HepG2 (cell line): ENCODE results near the gene GOSR1. TPM values are rescaled to one million over a fixed set of nuclear protein-coding genes. Genes with fewer than 3 reads are reported as not detected.

Source experiments
- ATAC-seq: fragments of 200-7000 bp; cut with Tn5 transposase; 3 replicates; pipeline ENCODE4 v1.9.1; 2020; ENCODE audit warnings: mild to moderate bottlenecking, moderate library complexity
- BruUV-seq: library from RNA; stranded (reverse); fragments of 400-500 nt; replicated peaks from 2 replicates; lab custom pipeline; 2021; lab: Mats Ljungman, UMichigan
- CTCF ChIA-PET: fragments of 300-600 bp; formaldehyde crosslinking; extraction: SDS; loops from one replicate; lab custom pipeline; 2021; ENCODE audit warnings: low total read pairs, inconsistent platforms, low intra/inter-chr PET ratio; lab: Yijun Ruan, JAX
- POLR2A ChIA-PET: fragments of 350-600 bp; sonication (Branson Sonifier 250); formaldehyde crosslinking; loops from one replicate; lab custom pipeline; 2020; ENCODE audit warnings: antibody characterized with exemption, inconsistent platforms; lab: Yijun Ruan, JAX
- DNase-seq: peaks from one replicate; pipeline ENCODE4 v3.0.0-alpha.2; 2015; ENCODE audit warnings: low spot score
- FAIRE-seq: peaks from 3 replicates; lab custom pipeline; 2011; peaks lifted over from hg19 to GRCh38; lab: Jason Lieb, UNC
- H2AFZ ChIP-seq: one replicate; pipeline ENCODE4 v1.6.1; 2011; ENCODE audit warnings: low read length, inconsistent platforms
- H3K27ac ChIP-seq: fragments of 300-600 bp; 3 replicates; pipeline ENCODE4 v1.8.0; 2011; ENCODE audit warnings: mixed run types, mild to moderate bottlenecking, mixed read lengths, low read length, inconsistent platforms; ENCODE audit not compliant: insufficient read depth; ENCODE audit errors: extremely low read length
- H3K27me3 ChIP-seq, 2 experiments: fragments of 200-600 bp in 1 of 2; 2 replicates in 1 of 2; 3 replicates in 1 of 2; pipeline versions ENCODE4 v1.6.0 to v1.8.0; 2011; ENCODE audit warnings: low read length in 2 of 2, mild to moderate bottlenecking in 2 of 2, moderate library complexity in 2 of 2, inconsistent platforms in 1 of 2; ENCODE audit not compliant: insufficient read depth in 2 of 2, control insufficient read depth in 1 of 2
- H3K36me3 ChIP-seq, 2 experiments: fragments of 200-600 bp in 1 of 2; replicated peaks in 1 of 2; 2 replicates in 1 of 2; 3 replicates in 1 of 2; pipeline versions ENCODE4 v1.5.1 to v1.8.0; 2011; ENCODE audit warnings: low read length in 2 of 2, inconsistent platforms in 1 of 2; ENCODE audit not compliant: insufficient read depth in 2 of 2, control insufficient read depth in 1 of 2
- H3K4me1 ChIP-seq: 2 replicates; pipeline ENCODE4 v1.5.1; 2012; ENCODE audit warnings: low read length, inconsistent platforms; ENCODE audit not compliant: insufficient read depth
- H3K4me2 ChIP-seq: 2 replicates; pipeline ENCODE4 v1.6.0; 2011; ENCODE audit warnings: low read depth, low read length, inconsistent platforms
- H3K4me3 ChIP-seq, 3 experiments: fragments of 200-600 bp in 1 of 3; sonication (generic), shearing (Covaris generic) in 1 of 3; replicated peaks in 1 of 3; 2 replicates each; pipeline ENCODE4 v1.5.1; 2011 to 2016; ENCODE audit warnings: low read length in 3 of 3, inconsistent platforms in 2 of 3, low read depth in 2 of 3, mild to moderate bottlenecking in 2 of 3, control low read depth in 1 of 3, mixed read lengths in 1 of 3; ENCODE audit not compliant: insufficient read depth in 1 of 3
- H3K79me2 ChIP-seq: one replicate; pipeline ENCODE4 v1.6.1; 2011; ENCODE audit warnings: low read length, inconsistent platforms; ENCODE audit not compliant: insufficient read depth
- H3K9ac ChIP-seq: 2 replicates; pipeline ENCODE4 v1.6.0; 2011; ENCODE audit warnings: mild to moderate bottlenecking, low read depth, low read length, inconsistent platforms; ENCODE audit not compliant: insufficient read depth
- H3K9me3 ChIP-seq: 2 replicates; pipeline ENCODE4 v1.5.1; 2012; ENCODE audit warnings: mild to moderate bottlenecking, low read length
- H4K20me1 ChIP-seq: 2 replicates; pipeline ENCODE4 v1.6.0; 2011; ENCODE audit warnings: inconsistent platforms, mild to moderate bottlenecking, low read length, moderate library complexity; ENCODE audit not compliant: insufficient read depth
- BRCA1 ChIP-seq: sonication (generic); formaldehyde crosslinking; IDR thresholded peaks from 2 replicates; pipeline ENCODE4 v1.4.0; 2020; ENCODE audit warnings: missing genetic modification reagents
- KMT2A ChIP-seq: sonication (generic); formaldehyde crosslinking; IDR thresholded peaks from 2 replicates; pipeline ENCODE4 v1.4.0; 2020; ENCODE audit warnings: missing genetic modification reagents
- KMT2B ChIP-seq: IDR thresholded peaks from 2 replicates; pipeline ENCODE4 v1.6.1; 2016; ENCODE audit warnings: missing genetic modification reagents, missing compliant biosample characterization
- ONECUT2 ChIP-seq: sonication (generic); formaldehyde crosslinking; IDR thresholded peaks from 2 replicates; pipeline ENCODE4 v1.4.0; 2020; ENCODE audit warnings: missing genetic modification reagents
- PTBP1 ChIP-seq: fragments of 200-400 bp; formaldehyde crosslinking; IDR thresholded peaks from 2 replicates; pipeline ENCODE4 v1.6.1; 2018; ENCODE audit warnings: low read length, low read depth; ENCODE audit not compliant: poor library complexity, severe bottlenecking
- SNRNP70 ChIP-seq: fragments of 200-400 bp; formaldehyde crosslinking; IDR thresholded peaks from 2 replicates; pipeline ENCODE4 v1.6.1; 2017; ENCODE audit warnings: mild to moderate bottlenecking, low read depth, low read length, moderate library complexity
- ZNF660 ChIP-seq: sonication (generic); formaldehyde crosslinking; IDR thresholded peaks from 2 replicates; pipeline ENCODE4 v1.5.1; 2020; ENCODE audit warnings: mild to moderate bottlenecking, low read depth, missing genetic modification reagents, borderline replicate concordance
- ZNF670 ChIP-seq: sonication (generic); formaldehyde crosslinking; IDR thresholded peaks from 2 replicates; pipeline ENCODE4 v1.8.0; 2022; ENCODE audit warnings: mild to moderate bottlenecking, missing genetic modification reagents, borderline replicate concordance
- WGBS: methylation state at CpG from one replicate; pipeline ENCODE4 v1.1.6; 2017; ENCODE audit warnings: low lambda C conversion rate; 5-methylcytosine and 5-hydroxymethylcytosine counted together
- in situ Hi-C: cut with HindIII; loops from 2 replicates; pipeline ENCODE4 v1.10.0; 2017; ENCODE audit warnings: low pct_unique_long_range_greater_than_20kb; ENCODE audit not compliant: extremely low pct_ligation_motif_present
- intact Hi-C: fragments of 100-400 bp; cut with micrococcal nuclease; formaldehyde crosslinking; loops from one replicate; pipeline ENCODE4 v1.10.0; 2022; ENCODE audit not compliant: unreplicated experiment
- polyA plus RNA-seq, 8 experiments: library from polyadenylated mRNA; depleted of rRNA in 3 of 8; stranded (reverse) in 7 of 8; unstranded in 1 of 8; fragments of >200 nt; fragmentation: Illumina TruSeq in 4 of 8; extraction: Trizol in 4 of 8; gene quantifications; 2 replicates each; pipeline versions ENCODE4 v1.2.1 to v1.2.3, GENCODE V29; 2011 to 2016; ENCODE audit warnings: low read depth in 4 of 8, missing spikeins in 1 of 8, mixed read lengths in 1 of 8; ENCODE audit not compliant: insufficient read depth in 1 of 8
- total RNA-seq, 5 experiments: library from RNA; depleted of rRNA; stranded (reverse); fragments of >200 nt; fragmentation: Illumina TruSeq; extraction: Trizol; gene quantifications; 2 replicates each; pipeline ENCODE4 v1.2.3, GENCODE V29; 2016; ENCODE audit warnings: low read depth in 1 of 5
- TF ChIP-seq, protein P1 (sequence below): sonication (generic); formaldehyde crosslinking; IDR thresholded peaks from 2 replicates; pipeline ENCODE4 v1.4.0; 2020; ENCODE audit warnings: missing genetic modification reagents, borderline replicate concordance
- TF ChIP-seq, protein P2 (sequence below): sonication (generic); formaldehyde crosslinking; IDR thresholded peaks from 2 replicates; pipeline ENCODE4 v1.4.0; 2020; ENCODE audit warnings: missing genetic modification reagents, borderline replicate concordance

Gene GOSR1
- total and polyA plus RNA-seq, 2 of the 13 experiments (the other 11 are each of a cell fraction or from before 2014, with no cell fraction given), result 15.8 to 37.0 TPM

DNA sequence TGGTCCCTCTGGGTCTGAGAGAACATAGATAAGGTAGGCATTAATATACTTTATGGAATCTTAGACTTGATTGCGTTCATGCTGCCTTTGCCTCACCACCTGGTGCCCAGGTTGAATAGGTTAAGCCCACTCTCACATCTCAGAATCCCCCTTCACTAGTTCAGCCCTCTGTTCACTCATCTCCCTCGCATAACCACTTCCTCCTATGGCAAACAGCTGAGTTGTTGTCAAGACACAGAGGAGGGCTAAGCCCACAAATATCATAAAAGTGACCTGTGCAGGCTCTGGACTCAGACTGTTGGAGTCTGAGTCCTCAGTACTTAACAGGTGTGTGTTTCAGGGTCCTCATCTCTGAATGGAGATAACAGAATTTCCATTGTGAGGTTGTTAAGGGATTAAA lies 55.7 kb downstream of the GOSR1 start:
- ChIA-PET CTCF (no interaction called here), POLR2A (no interaction called here)
- no TSS peak for BruUV-seq
- 90% methylated on average over 2 of the region's 2 CpGs for WGBS
- in situ Hi-C loops, result no loop called here
- no peak for DNase-seq
- no peak for FAIRE-seq
- no peak for ATAC-seq
- H3K27ac ChIP-seq, result no peak overlapping the region
- TF ChIP-seq, protein P1, sequence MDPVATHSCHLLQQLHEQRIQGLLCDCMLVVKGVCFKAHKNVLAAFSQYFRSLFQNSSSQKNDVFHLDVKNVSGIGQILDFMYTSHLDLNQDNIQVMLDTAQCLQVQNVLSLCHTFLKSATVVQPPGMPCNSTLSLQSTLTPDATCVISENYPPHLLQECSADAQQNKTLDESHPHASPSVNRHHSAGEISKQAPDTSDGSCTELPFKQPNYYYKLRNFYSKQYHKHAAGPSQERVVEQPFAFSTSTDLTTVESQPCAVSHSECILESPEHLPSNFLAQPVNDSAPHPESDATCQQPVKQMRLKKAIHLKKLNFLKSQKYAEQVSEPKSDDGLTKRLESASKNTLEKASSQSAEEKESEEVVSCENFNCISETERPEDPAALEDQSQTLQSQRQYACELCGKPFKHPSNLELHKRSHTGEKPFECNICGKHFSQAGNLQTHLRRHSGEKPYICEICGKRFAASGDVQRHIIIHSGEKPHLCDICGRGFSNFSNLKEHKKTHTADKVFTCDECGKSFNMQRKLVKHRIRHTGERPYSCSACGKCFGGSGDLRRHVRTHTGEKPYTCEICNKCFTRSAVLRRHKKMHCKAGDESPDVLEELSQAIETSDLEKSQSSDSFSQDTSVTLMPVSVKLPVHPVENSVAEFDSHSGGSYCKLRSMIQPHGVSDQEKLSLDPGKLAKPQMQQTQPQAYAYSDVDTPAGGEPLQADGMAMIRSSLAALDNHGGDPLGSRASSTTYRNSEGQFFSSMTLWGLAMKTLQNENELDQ (CRISPR knock-in tag), result no peak
- no peak for TF ChIP-seq KMT2A (CRISPR knock-in tag)
- TF ChIP-seq PTBP1, result no peak
- TF ChIP-seq BRCA1 (CRISPR knock-in tag), result no peak
- TF ChIP-seq ONECUT2 (CRISPR knock-in tag), result no peak
- TF ChIP-seq ZNF670 (CRISPR knock-in tag), result no peak
- TF ChIP-seq KMT2B (CRISPR knock-in tag), result no peak
- TF ChIP-seq ZNF660, result no peak
- TF ChIP-seq, protein P2, sequence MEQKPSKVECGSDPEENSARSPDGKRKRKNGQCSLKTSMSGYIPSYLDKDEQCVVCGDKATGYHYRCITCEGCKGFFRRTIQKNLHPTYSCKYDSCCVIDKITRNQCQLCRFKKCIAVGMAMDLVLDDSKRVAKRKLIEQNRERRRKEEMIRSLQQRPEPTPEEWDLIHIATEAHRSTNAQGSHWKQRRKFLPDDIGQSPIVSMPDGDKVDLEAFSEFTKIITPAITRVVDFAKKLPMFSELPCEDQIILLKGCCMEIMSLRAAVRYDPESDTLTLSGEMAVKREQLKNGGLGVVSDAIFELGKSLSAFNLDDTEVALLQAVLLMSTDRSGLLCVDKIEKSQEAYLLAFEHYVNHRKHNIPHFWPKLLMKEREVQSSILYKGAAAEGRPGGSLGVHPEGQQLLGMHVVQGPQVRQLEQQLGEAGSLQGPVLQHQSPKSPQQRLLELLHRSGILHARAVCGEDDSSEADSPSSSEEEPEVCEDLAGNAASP, result no peak
- no peak for TF ChIP-seq SNRNP70
- TF ChIP-seq, all 625 proteins: peak for 0
- H3K27me3 ChIP-seq, result no peaks in the 10 kb centered on the region
- H3K36me3 ChIP-seq, result 0 out of 5 replicates have a peak, but pooled peaks cover 0 to 3% of the 10 kb centered on the region in 2 experiments
- intact Hi-C loops, result no loop called here
- H3K4me1 ChIP-seq, result no peaks in the 10 kb centered on the region
- H3K9ac ChIP-seq, result no peak overlapping the region
- H3K4me3 ChIP-seq, result no peak overlapping the region
- no peak overlapping the region for H2AFZ ChIP-seq
- H3K79me2 ChIP-seq, result no peaks in the 10 kb centered on the region
- no peaks in the 10 kb centered on the region for H4K20me1 ChIP-seq
- H3K4me2 ChIP-seq, result no peak overlapping the region
- H3K9me3 ChIP-seq, result no peaks in the 10 kb centered on the region
